SK-N-SH (cell line): ENCODE measurements around the gene ITCH. TPM values are rescaled to one million over a fixed set of nuclear protein-coding genes. Genes with fewer than 3 reads are reported as not detected.

Experiments
- CTCF ChIA-PET: fragments of 300-600, 350-600 bp; formaldehyde crosslinking; extraction: SDS; loops from one replicate; lab custom pipeline; 2021; lab: Yijun Ruan, JAX
- POLR2A ChIA-PET: fragments of 350-600 bp; sonication (Branson Sonifier 250); formaldehyde crosslinking; extraction: SDS; loops from one replicate; lab custom pipeline; 2020; ENCODE audit warnings: antibody characterized with exemption, inconsistent platforms; lab: Yijun Ruan, JAX
- DNase-seq: peaks from one replicate; pipeline ENCODE4 v3.0.0; 2012
- H2AFZ ChIP-seq: fragments of 200-600 bp; sonication (generic); 2 replicates; pipeline ENCODE4 v1.8.1; 2016; ENCODE audit warnings: antibody characterized with exemption, mild to moderate bottlenecking, low read depth
- H3F3A ChIP-seq: fragments of 200-600 bp; sonication (generic); replicated peaks from 2 replicates; pipeline ENCODE3; 2016; ENCODE audit warnings: antibody characterized with exemption, mild to moderate bottlenecking; ENCODE audit not compliant: insufficient read depth
- H3K27ac ChIP-seq, 2 experiments: fragments of 200-500 bp in 1 of 2; fragments of 200-600 bp in 1 of 2; sonication (Bioruptor generic) in 1 of 2; sonication (generic), shearing (Covaris generic) in 1 of 2; 2 replicates each; pipeline versions ENCODE4 v1.5.1 to v1.6.1; 2014 to 2016; ENCODE audit warnings: low read depth in 2 of 2, inconsistent platforms in 1 of 2, low read length in 1 of 2, mild to moderate bottlenecking in 1 of 2, mixed read lengths in 1 of 2
- H3K27me3 ChIP-seq: fragments of 200-600 bp; sonication (generic), shearing (Covaris generic); 2 replicates; pipeline ENCODE4 v1.6.1; 2016; ENCODE audit warnings: mixed run types; ENCODE audit not compliant: insufficient read depth
- H3K36me3 ChIP-seq, 2 experiments: fragments of 200-500 bp in 1 of 2; fragments of 200-600 bp in 1 of 2; sonication (Bioruptor generic) in 1 of 2; sonication (generic) in 1 of 2; replicated peaks in 1 of 2; 2 replicates each; pipeline versions ENCODE3 to v1.5.1; 2014 to 2016; ENCODE audit warnings: low read length in 1 of 2, mild to moderate bottlenecking in 1 of 2; ENCODE audit not compliant: insufficient read depth in 2 of 2, control insufficient read depth in 1 of 2
- H3K4me1 ChIP-seq, 2 experiments: fragments of 200-500 bp in 1 of 2; fragments of 200-600 bp in 1 of 2; sonication (Bioruptor generic) in 1 of 2; sonication (generic), shearing (Covaris generic) in 1 of 2; 2 replicates each; pipeline versions ENCODE4 v1.5.1 to v1.6.1; 2014 to 2016; ENCODE audit warnings: low read depth in 1 of 2, low read length in 1 of 2, mixed run types in 1 of 2; ENCODE audit not compliant: insufficient read depth in 2 of 2, control insufficient read depth in 1 of 2
- H3K4me2 ChIP-seq: fragments of 200-600 bp; sonication (generic), shearing (Covaris generic); 2 replicates; pipeline ENCODE4 v1.6.1; 2017; ENCODE audit warnings: mixed run types
- H3K4me3 ChIP-seq, 2 experiments: fragments of 200-500 bp in 1 of 2; fragments of 200-600 bp in 1 of 2; sonication (Bioruptor generic) in 1 of 2; sonication (generic), shearing (Covaris generic) in 1 of 2; 2 replicates each; pipeline versions ENCODE4 v1.5.1 to v1.8.1; 2014 to 2016; ENCODE audit warnings: low read depth in 2 of 2, inconsistent platforms in 1 of 2, low read length in 1 of 2, mild to moderate bottlenecking in 1 of 2, mixed read lengths in 1 of 2, moderate library complexity in 1 of 2
- H3K79me2 ChIP-seq: fragments of 200-600 bp; sonication (generic); 2 replicates; pipeline ENCODE4 v1.8.1; 2017; ENCODE audit warnings: mild to moderate bottlenecking; ENCODE audit not compliant: insufficient read depth
- H3K9ac ChIP-seq: fragments of 200-600 bp; sonication (generic); 2 replicates; pipeline ENCODE4 v1.6.1; 2017; ENCODE audit warnings: mixed run types
- H3K9me2 ChIP-seq: fragments of 200-600 bp; sonication (generic); 2 replicates; pipeline ENCODE4 v1.6.1; 2017; ENCODE audit warnings: mixed run types
- H3K9me3 ChIP-seq: fragments of 200-600 bp; sonication (generic); 2 replicates; pipeline ENCODE4 v1.6.1; 2017; ENCODE audit warnings: mixed run types, mild to moderate bottlenecking, moderate library complexity
- H4K20me1 ChIP-seq: fragments of 200-600 bp; sonication (generic); 2 replicates; pipeline ENCODE4 v1.6.1; 2017; ENCODE audit warnings: mild to moderate bottlenecking, mixed run types; ENCODE audit not compliant: insufficient read depth
- CHD2 ChIP-seq: fragments of 150-350 bp; IDR thresholded peaks from 2 replicates; pipeline ENCODE4 v1.6.1; 2018; ENCODE audit warnings: low read length; ENCODE audit not compliant: partially characterized antibody
- CTCF ChIP-seq: fragments of 200-600 bp; sonication (generic); IDR thresholded peaks from 2 replicates; pipeline ENCODE4 v1.6.1; 2017; ENCODE audit warnings: antibody characterized with exemption, mild to moderate bottlenecking, moderate library complexity
- ELF1 ChIP-seq: IDR thresholded peaks from 2 replicates; pipeline ENCODE4 v1.4.0; 2012
- FOXM1 ChIP-seq: IDR thresholded peaks from 2 replicates; pipeline ENCODE4 v1.4.0; 2012; ENCODE audit warnings: low read depth, mild to moderate bottlenecking
- GABPA ChIP-seq: IDR thresholded peaks from 2 replicates; pipeline ENCODE4 v1.4.0; 2012; ENCODE audit warnings: low read depth, mild to moderate bottlenecking
- GATA2 ChIP-seq: sonication (generic); formaldehyde crosslinking; IDR thresholded peaks from 2 replicates; pipeline ENCODE4 v1.5.0; 2020; ENCODE audit warnings: mild to moderate bottlenecking, missing genetic modification reagents
- IRF3 ChIP-seq: fragments of 150-350 bp; IDR thresholded peaks from 2 replicates; pipeline ENCODE4 v1.6.1; 2016; ENCODE audit warnings: mild to moderate bottlenecking, low read depth, low read length
- JUND ChIP-seq: IDR thresholded peaks from 2 replicates; pipeline ENCODE4 v1.4.0; 2012
- MEF2A ChIP-seq: IDR thresholded peaks from 2 replicates; pipeline ENCODE4 v1.4.0; 2012; ENCODE audit warnings: low read depth, borderline replicate concordance
- NRF1 ChIP-seq: IDR thresholded peaks from 2 replicates; pipeline ENCODE4 v1.6.1; 2012; ENCODE audit warnings: low read depth, mild to moderate bottlenecking, low read length
- PBX3 ChIP-seq: IDR thresholded peaks from 2 replicates; pipeline ENCODE4; 2012
- POLR2AphosphoS5 ChIP-seq: IDR thresholded peaks from 2 replicates; pipeline ENCODE4 v1.6.1; 2012; ENCODE audit warnings: low read depth, low read length
- RAD21 ChIP-seq: IDR thresholded peaks from 2 replicates; pipeline ENCODE4 v1.6.1; 2012; ENCODE audit warnings: mild to moderate bottlenecking, low read length
- RFX5 ChIP-seq: IDR thresholded peaks from 2 replicates; pipeline ENCODE4 v1.6.1; 2012; ENCODE audit warnings: mild to moderate bottlenecking, improper control_type of control experiment, low read length
- RXRA ChIP-seq: IDR thresholded peaks from 2 replicates; pipeline ENCODE4 v1.4.0; 2012; ENCODE audit warnings: low read depth, mild to moderate bottlenecking, borderline replicate concordance
- SMC3 ChIP-seq: IDR thresholded peaks from 2 replicates; pipeline ENCODE4 v1.6.1; 2012; ENCODE audit warnings: low read depth, low read length, improper control_type of control experiment
- YY1 ChIP-seq: IDR thresholded peaks from 2 replicates; pipeline ENCODE4 v1.4.0; 2012; ENCODE audit warnings: low read depth, mild to moderate bottlenecking
- ZBTB33 ChIP-seq: IDR thresholded peaks from 2 replicates; pipeline ENCODE4 v1.4.0; 2012; ENCODE audit warnings: low read depth, borderline replicate concordance
- WGBS: methylation state at CpG from one replicate; pipeline ENCODE4 v1.1.6; 2017; ENCODE audit warnings: low lambda C conversion rate; 5-methylcytosine and 5-hydroxymethylcytosine counted together
- polyA plus RNA-seq, 3 experiments: library from polyadenylated mRNA; depleted of rRNA; stranded (reverse); fragments of >200 nt; gene quantifications; 2 replicates each; pipeline ENCODE4 v1.2.3, GENCODE V29; 2012

Gene ITCH
- polyA plus RNA-seq, 1 of the 3 experiments (the other 2 are of a cell fraction) = 3.8 TPM

- H3K9me2 ChIP-seq = no peaks in the 10 kb centered on the region
- peaks cover 14% of the 10 kb centered on the region for H3F3A ChIP-seq
- H4K20me1 ChIP-seq = peaks cover 69% of the 10 kb centered on the region
- no peak overlapping the region for H2AFZ ChIP-seq
- ChIA-PET POLR2A (no interaction called here), CTCF (interaction anchor here (1.0 kb wide), 1 partner anchor 66 kb away, joined by 3 read pairs; no protein-coding TSS in a partner anchor)
- no peak overlapping the region for H3K9ac ChIP-seq
- no peaks in the 10 kb centered on the region for H3K9me3 ChIP-seq
- no peak overlapping the region for H3K4me3 ChIP-seq
- peaks cover 97% of the 10 kb centered on the region for H3K79me2 ChIP-seq
- H3K27ac ChIP-seq = no peak overlapping the region
- H3K4me2 ChIP-seq = no peak overlapping the region
- TF ChIP-seq YY1 (no peak), ZBTB33 (no peak), PBX3 (no peak), GATA2 (no peak)
- H3K27me3 ChIP-seq = no peaks in the 10 kb centered on the region
- peaks cover 0 to 11% of the 10 kb centered on the region in 2 experiments; a peak in 1 of 4 replicates for H3K4me1 ChIP-seq
- 90% methylated on average over 4 of the region's 4 CpGs for WGBS
- DNase-seq = no peak
- peaks cover 14 to 53% of the 10 kb centered on the region in 2 experiments for H3K36me3 ChIP-seq
These were observed 5.5 kb downstream of the ITCH start for GRCh38 chr20:34368547-34368946.

- 81% methylated on average over 3 of the region's 3 CpGs for WGBS
- Histone ChIP-seq H3K27ac (no peak overlapping the region), H3F3A (peaks cover 21% of the 10 kb centered on the region), H3K4me2 (no peak overlapping the region), H3K4me1 (peaks cover 0 to 11% of the 10 kb centered on the region in 2 experiments; a peak in 1 of 4 replicates), H3K9me2 (no peaks in the 10 kb centered on the region), H2AFZ (no peak overlapping the region), H3K27me3 (no peaks in the 10 kb centered on the region), H3K4me3 (no peak overlapping the region), H3K79me2 (peaks cover 97% of the 10 kb centered on the region), H3K36me3 (peaks cover 18 to 60% of the 10 kb centered on the region in 2 experiments), H3K9ac (no peak overlapping the region), H4K20me1 (peaks cover 73% of the 10 kb centered on the region), H3K9me3 (no peaks in the 10 kb centered on the region)
- CTCF ChIA-PET = no interaction called here
- POLR2A ChIA-PET = no interaction called here
- TF ChIP-seq IRF3 (no peak), CHD2 (no peak), PBX3 (no peak), NRF1 (no peak), MEF2A (no peak), YY1 (no peak), RAD21 (no peak), ELF1 (no peak), GABPA (no peak), FOXM1 (no peak), SMC3 (no peak), JUND (no peak), CTCF (no peak), RFX5 (no peak), RXRA (no peak), POLR2AphosphoS5 (no peak)
- DNase-seq = no peak
These were observed 6.2 kb downstream of the ITCH start for GRCh38 chr20:34369265-34369664.
